ENCODE measurements around the gene WSB1. TPM values are rescaled to one million over a fixed set of nuclear protein-coding genes. Genes with fewer than 3 reads are reported as not detected.
A peak's percentile ranks its signal among the peaks of the same experiment; 100 is the strongest.

Gene WSB1
- total and polyA plus RNA-seq, 10 of the 15 experiments (the other 5 are each of a cell fraction or from before 2014, with no cell fraction given): 26.6 to 458 (median 101) TPM

- DNase-seq (ENCODE audit: low read depth, low spot score) (no peak), ATAC-seq (peak; percentile 44), FAIRE-seq (no peak)
- RAD21 ChIA-PET (ENCODE audit: unreplicated experiment): interaction anchor here (0.6 to 2.8 kb wide), 18 partner anchors 22 to 296 kb away, joined by 3 to 33 read pairs (median 4); no protein-coding TSS in a partner anchor
- 52% methylated on average over 8 of the region's 8 CpGs for WGBS (ENCODE audit: insufficient coverage, insufficient replicate concordance, low lambda C conversion rate, missing lambda C conversion rate)
- intact Hi-C loops (cut with micrococcal nuclease; ENCODE audit: unreplicated experiment): loop anchor here (5.0 to 10.0 kb wide), 3 partner anchors 103 to 298 kb away; partner anchors contain the start of gene KSR1
- Histone ChIP-seq H3K4me2 (ENCODE audit: control insufficient read depth, insufficient read depth) (peak overlapping the region; percentile 48), H3K79me2 (ENCODE audit: control insufficient read depth, insufficient read depth, low read length) (no peaks in the 10 kb centered on the region), H2AFZ (ENCODE audit: control insufficient read depth, low read depth, low read length) (peak overlapping the region; percentile 73; the same call in 1 of the 2 replicates), H3K4me3 (no peak overlapping the region), H3K36me3 (ENCODE audit: control insufficient read depth in 2 of 2, insufficient read depth in 2 of 2, low read length in 1 of 2) (no peaks in the 10 kb centered on the region), H3K9ac (ENCODE audit: control insufficient read depth, insufficient read depth, low read length) (no peak overlapping the region), H3K4me1 (ENCODE audit: control insufficient read depth, insufficient read depth, low read length) (peaks cover 6% of the 10 kb centered on the region), H3K27me3 (replicated peaks in 1 of 2; ENCODE audit: control insufficient read depth in 2 of 2, insufficient read depth in 2 of 2, low read length in 1 of 2) (no peaks in the 10 kb centered on the region), H4K20me1 (ENCODE audit: control insufficient read depth, insufficient read depth) (no peaks in the 10 kb centered on the region), H3K9me3 (replicated peaks; ENCODE audit: control insufficient read depth, insufficient read depth, low read length) (no peaks in the 10 kb centered on the region), H3K27ac (ENCODE audit: control insufficient read depth, insufficient read depth) (no peak overlapping the region)
- no TSS peak for BruUV-seq (replicated peaks)
- CTCF ChIA-PET: interaction anchor here (0.6 to 6.6 kb wide), 37 partner anchors 8 to 300 kb away, joined by 3 to 106 read pairs (median 4); partner anchors contain the start of genes KSR1, LGALS9 and WSB1
- POLR2A ChIA-PET: interaction anchor here (1.6 kb wide), 1 partner anchor 101 kb away, joined by 3 read pairs; the partner anchor contains the start of gene KSR1
- in situ Hi-C loops (cut with MboI): loop anchor here (5.0 to 10.0 kb wide), 4 partner anchors 103 to 280 kb away; partner anchors contain the start of genes KSR1 and LGALS9
- TF ChIP-seq POU2F2 (IDR thresholded peaks at IDR 0.05; ENCODE audit: borderline replicate concordance, low read depth, low read length): 0 out of 3 replicates have a peak, but pooled peaks have one; percentile 29
- TF ChIP-seq SMC3 (IDR thresholded peaks at IDR 0.05; ENCODE audit: borderline replicate concordance, low read length): peak; percentile 38; the same call in 1 of the 2 replicates
- peak; percentile 35; the same call in 1 of the 2 replicates for TF ChIP-seq RAD21 (IDR thresholded peaks at IDR 0.05; ENCODE audit: insufficient read depth, low read depth, low read length)
- TF ChIP-seq BCL3 (IDR thresholded peaks at IDR 0.05; ENCODE audit: borderline replicate concordance, insufficient read depth, low read depth, low read length, poor library complexity, severe bottlenecking): no peak
- peak; percentile 27 to 41 (median 28); a peak in 3 of 6 replicates for TF ChIP-seq CTCF (IDR thresholded peaks at IDR 0.05 in 2 of 3, conservative IDR thresholded peaks at IDR 0.05 in 1 of 3; ENCODE audit: control insufficient read depth in 2 of 3, extremely low read depth in 1 of 3, insufficient read depth in 1 of 3, low read depth in 3 of 3, low read length in 3 of 3)
- SMC1A ChIA-PET (ENCODE audit: uncharacterized antibody, unreplicated experiment): interaction anchor here (0.6 to 3.4 kb wide), 16 partner anchors 12 to 504 kb away, joined by 3 to 43 read pairs (median 4); partner anchors contain the start of gene KSR1
Measured at GRCh38 chr17:27354491-27355081, 60.7 kb downstream of the WSB1 start.

All from GM12878 (cell line).